ENCODE results near the gene PIK3R1. TPM values are rescaled to one million over a fixed set of nuclear protein-coding genes. Genes with fewer than 3 reads are reported as not detected.

Gene PIK3R1
- total and polyA plus RNA-seq, 3 donors from 2014 or later, result 16.9 to 63.7 (median 48.1) TPM

DNA sequence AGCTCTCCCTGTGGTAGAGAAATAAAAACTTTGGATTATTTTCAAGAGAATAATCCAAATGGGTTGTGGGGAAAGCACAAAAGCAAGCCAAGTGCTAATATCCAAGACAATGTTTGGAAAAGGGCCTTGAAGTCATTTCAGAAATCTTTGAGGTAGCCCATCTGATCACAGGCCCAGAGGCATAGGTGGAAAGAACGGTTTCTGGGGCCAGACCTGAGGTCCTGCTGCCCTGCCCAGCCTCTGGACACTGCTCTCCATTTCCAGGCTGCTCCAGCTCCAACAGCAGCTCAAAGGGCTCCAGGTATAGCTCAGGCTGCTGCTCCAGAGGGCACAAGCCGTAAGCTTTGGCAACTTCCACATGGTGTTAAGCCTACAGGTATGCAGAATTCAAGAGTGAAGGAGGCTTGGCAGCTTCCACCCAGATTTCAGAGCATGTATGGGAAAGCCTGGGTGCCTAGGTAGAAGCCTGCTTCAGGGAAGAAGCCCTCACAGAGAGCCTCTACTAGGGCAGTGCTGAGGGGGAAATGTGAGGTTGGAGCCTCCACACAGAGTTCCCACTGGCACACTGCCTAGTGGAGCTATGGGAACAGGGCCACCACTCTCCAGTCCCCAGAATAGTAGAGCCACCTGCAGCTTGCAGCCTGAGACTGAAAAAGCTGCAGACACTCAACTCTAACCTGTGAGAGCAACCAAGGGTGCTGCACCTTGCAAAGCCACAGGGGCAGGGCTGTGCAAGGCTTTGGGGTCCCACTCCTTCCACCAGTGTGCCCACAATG is 133.1 kb downstream of the PIK3R1 start:
- 90 to 94% methylated on average over 1 to 2 of the region's 2 CpGs for WGBS, 2 donors
- Histone ChIP-seq H3K9me3 (no peaks in the 10 kb centered on the region), H3K27ac (no peak overlapping the region), H3K36me3 (ENCODE audit: low read depth, missing control alignments) (no peaks in the 10 kb centered on the region), H3K4me3 (no peak overlapping the region), H3K27me3 (no peaks in the 10 kb centered on the region), H3K4me1 (peaks cover 3% of the 10 kb centered on the region)
- TF ChIP-seq POLR2A (IDR thresholded peaks at IDR 0.05), result no peak
- TF ChIP-seq, protein P1, sequence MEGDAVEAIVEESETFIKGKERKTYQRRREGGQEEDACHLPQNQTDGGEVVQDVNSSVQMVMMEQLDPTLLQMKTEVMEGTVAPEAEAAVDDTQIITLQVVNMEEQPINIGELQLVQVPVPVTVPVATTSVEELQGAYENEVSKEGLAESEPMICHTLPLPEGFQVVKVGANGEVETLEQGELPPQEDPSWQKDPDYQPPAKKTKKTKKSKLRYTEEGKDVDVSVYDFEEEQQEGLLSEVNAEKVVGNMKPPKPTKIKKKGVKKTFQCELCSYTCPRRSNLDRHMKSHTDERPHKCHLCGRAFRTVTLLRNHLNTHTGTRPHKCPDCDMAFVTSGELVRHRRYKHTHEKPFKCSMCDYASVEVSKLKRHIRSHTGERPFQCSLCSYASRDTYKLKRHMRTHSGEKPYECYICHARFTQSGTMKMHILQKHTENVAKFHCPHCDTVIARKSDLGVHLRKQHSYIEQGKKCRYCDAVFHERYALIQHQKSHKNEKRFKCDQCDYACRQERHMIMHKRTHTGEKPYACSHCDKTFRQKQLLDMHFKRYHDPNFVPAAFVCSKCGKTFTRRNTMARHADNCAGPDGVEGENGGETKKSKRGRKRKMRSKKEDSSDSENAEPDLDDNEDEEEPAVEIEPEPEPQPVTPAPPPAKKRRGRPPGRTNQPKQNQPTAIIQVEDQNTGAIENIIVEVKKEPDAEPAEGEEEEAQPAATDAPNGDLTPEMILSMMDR (IDR thresholded peaks at IDR 0.05), result no peak
- no peak for DNase-seq
- intact Hi-C loops (cut with DNase I; ENCODE audit: low total_unique reads), result no loop called here

- Histone ChIP-seq H3K4me1 (no peaks in the 10 kb centered on the region), H3K27me3 (no peaks in the 10 kb centered on the region), H3K36me3 (ENCODE audit: low read depth, missing control alignments) (no peaks in the 10 kb centered on the region), H3K4me3 (no peak overlapping the region), H3K9me3 (no peaks in the 10 kb centered on the region), H3K27ac (no peak overlapping the region)
- 90 to 91% methylated on average over 4 of the region's 4 CpGs for WGBS, 2 donors
- TF ChIP-seq POLR2A (IDR thresholded peaks at IDR 0.05), result no peak
- TF ChIP-seq, protein P1 (IDR thresholded peaks at IDR 0.05), result no peak
- intact Hi-C loops (cut with DNase I; ENCODE audit: low total_unique reads), result no loop called here
- no peak for DNase-seq
Observed at GRCh38 chr5:68350176-68350575, 134.6 kb downstream of the PIK3R1 start.
